RWPE2 (cell line): ENCODE measurements around the gene GREB1L.
"Not testable (repeated sequence)": the region's sequence is repeated elsewhere in the genome, so short reads cannot be mapped to it uniquely, and the experiment has no call there.

ENCODE experiments used
- ATAC-seq: fragments of 200-7000 bp; cut with Tn5 transposase; 3 replicates; pipeline ENCODE4 v1.9.1; 2021; ENCODE audit warnings: low read depth
- DNase-seq: peaks from one replicate; pipeline ENCODE4 v3.0.0-alpha.2; 2020; ENCODE audit warnings: low spot score
- H3K27ac ChIP-seq: fragments of 450-650 bp; 2 replicates; pipeline ENCODE4 v1.5.1; 2017; ENCODE audit warnings: mild to moderate bottlenecking; ENCODE audit not compliant: poor library complexity, severe bottlenecking
- H3K27me3 ChIP-seq: fragments of 250-450 bp; sonication (Bioruptor Pico); 2 replicates; pipeline ENCODE4 v1.5.1; 2021; ENCODE audit warnings: mild to moderate bottlenecking, moderate library complexity; ENCODE audit not compliant: insufficient read depth, poor library complexity, severe bottlenecking
- H3K36me3 ChIP-seq: fragments of 250-450 bp; sonication (Bioruptor Pico); 2 replicates; pipeline ENCODE4 v1.5.1; 2020; ENCODE audit warnings: low read depth, mild to moderate bottlenecking, moderate library complexity
- H3K4me1 ChIP-seq: fragments of 250-450 bp; sonication (Bioruptor Pico); 2 replicates; pipeline ENCODE4 v1.5.1; 2021; ENCODE audit warnings: mild to moderate bottlenecking, moderate library complexity; ENCODE audit not compliant: insufficient read depth, poor library complexity, severe bottlenecking
- H3K4me3 ChIP-seq: fragments of 250-450 bp; sonication (Bioruptor Pico); 2 replicates; pipeline ENCODE4 v1.5.1; 2021; ENCODE audit warnings: mild to moderate bottlenecking, moderate library complexity; ENCODE audit not compliant: severe bottlenecking
- H3K9me3 ChIP-seq: fragments of 250-450 bp; sonication (Bioruptor Pico); 2 replicates; pipeline ENCODE4 v1.5.1; 2021; ENCODE audit warnings: mild to moderate bottlenecking, moderate library complexity; ENCODE audit not compliant: severe bottlenecking
- CTCF ChIP-seq: fragments of 450-650 bp; IDR thresholded peaks from one replicate; pipeline ENCODE4 v1.5.1; 2017; ENCODE audit warnings: mild to moderate bottlenecking, moderate library complexity; ENCODE audit not compliant: poor library complexity, severe bottlenecking

Gene GREB1L

GRCh38 chr18:21277578-21277977, 35.5 kb downstream of the GREB1L start:
- H3K4me1 ChIP-seq = no peaks in the 10 kb centered on the region
- H3K36me3 ChIP-seq = no peaks in the 10 kb centered on the region
- H3K4me3 ChIP-seq = no peak overlapping the region
- H3K27me3 ChIP-seq = no peaks in the 10 kb centered on the region
- H3K27ac ChIP-seq = no peak overlapping the region
- no peak for ATAC-seq
- no peak for TF ChIP-seq CTCF
- no peaks in the 10 kb centered on the region for H3K9me3 ChIP-seq
- DNase-seq = no peak

- not testable (repeated sequence) for H3K27ac ChIP-seq, H3K4me1 ChIP-seq, H3K4me3 ChIP-seq, ATAC-seq, H3K27me3 ChIP-seq, DNase-seq, H3K36me3 ChIP-seq, H3K9me3 ChIP-seq
Observed at GRCh38 chr18:21278218-21278617, 36.2 kb downstream of the GREB1L start.

GRCh38 chr18:21281603-21282002, 39.6 kb downstream of the GREB1L start:
- peaks cover 2% of the 10 kb centered on the region for H3K27me3 ChIP-seq
- H3K9me3 ChIP-seq = no peaks in the 10 kb centered on the region
- TF ChIP-seq CTCF = no peak
- no peaks in the 10 kb centered on the region for H3K4me1 ChIP-seq
- H3K36me3 ChIP-seq = no peaks in the 10 kb centered on the region
- no peak for DNase-seq
- no peak for ATAC-seq
- no peak overlapping the region for H3K27ac ChIP-seq
- no peak overlapping the region for H3K4me3 ChIP-seq

GRCh38 chr18:21284540-21284939, 42.5 kb downstream of the GREB1L start:
- Histone ChIP-seq H3K4me3 (no peak overlapping the region), H3K4me1 (no peaks in the 10 kb centered on the region), H3K36me3 (no peaks in the 10 kb centered on the region), H3K27me3 (peaks cover 2% of the 10 kb centered on the region), H3K27ac (no peak overlapping the region), H3K9me3 (no peaks in the 10 kb centered on the region)
- TF ChIP-seq CTCF = no peak
- ATAC-seq = no peak
- no peak for DNase-seq

- no peak overlapping the region for H3K27ac ChIP-seq
- no peak for TF ChIP-seq CTCF
- H3K4me3 ChIP-seq = no peak overlapping the region
- H3K27me3 ChIP-seq = peaks cover 2% of the 10 kb centered on the region
- ATAC-seq (no peak), DNase-seq (no peak)
- no peaks in the 10 kb centered on the region for H3K4me1 ChIP-seq
- H3K36me3 ChIP-seq = no peaks in the 10 kb centered on the region
- H3K9me3 ChIP-seq = no peaks in the 10 kb centered on the region
Observed at GRCh38 chr18:21289827-21290226, 47.8 kb downstream of the GREB1L start.

- H3K4me1 ChIP-seq = no peaks in the 10 kb centered on the region
- ATAC-seq = no peak; the same call in 2 of the 3 replicates
- H3K9me3 ChIP-seq = no peaks in the 10 kb centered on the region
- DNase-seq = no peak
- no peak for TF ChIP-seq CTCF
- H3K27ac ChIP-seq = no peak overlapping the region
- H3K36me3 ChIP-seq = no peaks in the 10 kb centered on the region
- no peaks in the 10 kb centered on the region for H3K27me3 ChIP-seq
- no peak overlapping the region for H3K4me3 ChIP-seq
Observed at GRCh38 chr18:21291106-21291505, 49.1 kb downstream of the GREB1L start.
